ENCODE data around the gene SLC6A18. TPM values are rescaled to one million over a fixed set of nuclear protein-coding genes. Genes with fewer than 3 reads are reported as not detected.
"Not testable (repeated sequence)": the region's sequence is repeated elsewhere in the genome, so short reads cannot be mapped to it uniquely, and the experiment has no call there.

SLC6A18 gene
- polyA plus RNA-seq, 1 donor: not detected

DNA sequence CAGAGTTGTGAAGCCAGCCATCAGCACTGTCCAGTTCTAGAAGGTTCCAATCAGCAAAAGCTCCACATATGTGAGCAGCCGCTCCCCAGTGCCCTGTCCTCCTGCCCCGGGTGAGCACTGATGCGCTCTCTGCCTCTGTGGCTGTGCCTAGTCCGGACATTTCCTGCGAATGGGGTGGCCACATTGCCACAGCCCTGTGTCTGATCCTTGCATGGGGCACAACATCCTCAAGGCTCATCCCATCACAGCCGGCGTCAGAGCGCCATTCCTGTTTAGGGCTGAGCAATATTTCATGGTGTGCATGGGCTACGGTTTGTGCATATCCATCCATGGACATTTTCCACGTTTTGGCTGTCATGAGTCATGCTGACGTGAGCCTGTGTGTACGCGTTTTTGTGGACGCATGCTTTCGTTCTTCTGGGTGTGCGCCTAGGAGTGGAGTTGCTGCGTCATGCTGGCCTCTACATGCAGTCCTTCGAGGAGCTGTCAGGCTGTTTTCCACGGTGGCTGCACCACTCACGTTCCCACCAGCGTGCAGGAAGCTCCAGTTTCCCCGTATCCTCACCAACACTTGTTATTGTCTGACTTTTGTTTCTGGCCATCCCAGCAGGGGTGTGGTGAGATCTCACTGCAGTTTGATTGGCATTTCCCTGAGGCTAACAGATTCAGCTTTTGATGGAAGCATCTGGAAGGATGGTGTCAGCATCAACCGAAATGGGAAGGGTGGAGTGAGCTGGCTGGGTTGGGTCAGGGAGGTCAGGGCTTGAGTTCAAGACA lies 9.7 kb upstream of the SLC6A18 start:
- no peak for DNase-seq (ENCODE audit: low read depth)

DNA sequence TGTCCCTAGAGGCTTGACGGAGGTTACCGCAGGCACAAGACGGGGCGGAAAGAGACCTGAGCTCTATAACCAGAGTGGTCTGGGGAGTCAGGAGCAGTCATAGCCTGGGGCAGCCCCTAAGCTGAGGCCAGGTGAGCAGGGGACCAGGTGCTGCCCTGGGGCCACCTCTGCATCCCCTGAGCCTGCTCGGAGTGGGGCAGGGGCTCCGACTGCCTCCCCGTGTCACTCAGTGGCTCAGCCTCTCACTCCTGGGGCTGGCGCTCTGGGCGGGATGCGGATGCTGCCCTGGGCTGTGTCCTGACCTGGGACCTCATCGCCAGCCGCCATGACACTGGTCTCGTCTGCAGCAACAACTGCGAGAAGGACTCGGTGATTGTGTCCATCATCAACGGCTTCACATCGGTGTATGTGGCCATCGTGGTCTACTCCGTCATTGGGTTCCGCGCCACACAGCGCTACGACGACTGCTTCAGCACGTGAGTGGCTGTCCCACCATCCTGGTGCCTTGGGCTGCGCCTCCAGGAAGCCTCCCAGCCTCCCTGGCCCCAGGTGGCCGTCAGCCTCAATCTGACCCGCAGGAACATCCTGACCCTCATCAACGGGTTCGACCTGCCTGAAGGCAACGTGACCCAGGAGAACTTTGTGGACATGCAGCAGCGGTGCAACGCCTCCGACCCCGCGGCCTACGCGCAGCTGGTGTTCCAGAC lies 8.8 kb upstream of the SLC6A18 start:
- no peak for DNase-seq (ENCODE audit: low read depth)

DNA sequence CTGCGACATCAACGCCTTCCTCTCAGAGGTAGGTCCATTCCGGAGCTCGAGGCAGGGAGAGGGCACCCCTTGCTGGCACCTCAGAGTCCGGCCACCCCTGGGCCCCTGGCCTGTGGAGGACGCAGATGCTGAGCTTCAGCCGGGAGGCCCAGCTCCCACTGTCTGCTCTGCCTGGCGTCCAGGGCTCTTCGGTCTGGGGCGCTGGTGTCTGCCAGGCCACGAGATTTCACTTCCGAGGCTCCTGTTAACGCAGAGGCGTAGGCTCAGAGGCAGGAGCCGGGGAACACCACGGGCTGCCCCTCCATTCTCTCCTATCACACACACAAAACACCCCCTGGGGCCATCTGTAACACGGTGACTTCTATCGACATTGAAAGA lies 8.3 kb upstream of the SLC6A18 start:
- no peak for DNase-seq (ENCODE audit: low read depth)

DNA sequence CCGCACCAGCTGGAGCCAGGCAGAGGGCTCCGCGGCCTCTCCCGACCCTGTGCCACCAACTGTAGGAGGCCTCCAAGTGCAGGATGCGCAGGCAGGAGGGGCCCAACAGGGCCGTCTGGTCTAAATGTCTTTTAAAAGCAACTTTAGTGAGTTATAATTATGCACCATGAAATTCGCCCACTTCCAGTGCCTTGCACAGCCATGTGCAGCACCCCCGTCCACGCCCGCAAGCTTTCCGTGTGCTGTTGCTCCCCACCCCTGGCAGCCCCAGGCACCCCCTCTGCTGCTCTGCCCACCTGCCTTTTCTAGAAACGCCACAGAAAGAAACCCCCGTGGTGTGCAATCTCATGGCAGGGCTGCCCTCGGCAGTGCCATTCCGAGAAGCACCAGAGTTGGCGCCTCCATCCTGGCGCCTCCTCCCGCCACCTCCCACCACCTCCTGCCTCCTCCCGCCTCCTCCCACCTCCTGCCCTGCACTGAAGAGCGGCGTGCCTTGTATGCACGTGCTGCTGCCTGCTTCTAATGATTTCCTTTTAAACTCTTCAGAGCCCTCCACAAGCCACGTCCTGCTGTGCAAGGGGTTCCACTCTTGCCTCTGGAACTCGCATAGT lies 7.5 kb upstream of the SLC6A18 start:
- DNase-seq (ENCODE audit: low read depth): no peak

DNA sequence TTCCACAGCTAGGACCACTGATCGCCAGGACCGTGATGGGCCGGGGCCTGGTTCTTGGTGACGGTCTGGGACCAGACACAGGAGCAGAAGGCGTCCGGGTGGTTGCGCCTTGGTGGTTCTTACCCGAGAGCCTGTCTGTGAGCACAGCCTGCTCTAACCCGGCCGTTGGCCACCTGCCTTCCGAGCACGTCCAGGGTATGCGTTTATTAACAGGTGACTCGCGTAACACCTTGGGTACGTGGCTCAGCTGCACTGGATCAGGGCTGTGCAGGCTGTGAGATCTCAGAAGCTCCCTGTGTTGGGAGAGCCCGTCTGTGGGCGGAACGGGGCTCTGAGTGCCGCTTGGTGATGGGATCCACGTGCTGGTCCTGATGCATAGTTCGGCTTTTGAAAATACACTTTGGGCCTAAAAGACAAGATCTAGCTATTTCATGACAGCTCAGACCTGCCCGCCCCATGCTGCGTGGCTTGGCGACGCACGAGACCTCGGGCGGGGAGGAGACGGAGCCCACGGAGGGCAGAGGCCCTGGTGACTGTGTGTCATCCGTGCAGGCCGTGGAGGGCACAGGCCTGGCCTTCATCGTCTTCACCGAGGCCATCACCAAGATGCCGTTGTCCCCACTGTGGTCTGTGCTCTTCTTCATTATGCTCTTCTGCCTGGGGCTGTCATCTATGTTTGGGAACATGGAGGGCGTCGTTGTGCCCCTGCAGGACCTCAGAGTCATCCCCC lies 6.7 kb upstream of the SLC6A18 start:
- DNase-seq (ENCODE audit: low read depth): no peak

DNA sequence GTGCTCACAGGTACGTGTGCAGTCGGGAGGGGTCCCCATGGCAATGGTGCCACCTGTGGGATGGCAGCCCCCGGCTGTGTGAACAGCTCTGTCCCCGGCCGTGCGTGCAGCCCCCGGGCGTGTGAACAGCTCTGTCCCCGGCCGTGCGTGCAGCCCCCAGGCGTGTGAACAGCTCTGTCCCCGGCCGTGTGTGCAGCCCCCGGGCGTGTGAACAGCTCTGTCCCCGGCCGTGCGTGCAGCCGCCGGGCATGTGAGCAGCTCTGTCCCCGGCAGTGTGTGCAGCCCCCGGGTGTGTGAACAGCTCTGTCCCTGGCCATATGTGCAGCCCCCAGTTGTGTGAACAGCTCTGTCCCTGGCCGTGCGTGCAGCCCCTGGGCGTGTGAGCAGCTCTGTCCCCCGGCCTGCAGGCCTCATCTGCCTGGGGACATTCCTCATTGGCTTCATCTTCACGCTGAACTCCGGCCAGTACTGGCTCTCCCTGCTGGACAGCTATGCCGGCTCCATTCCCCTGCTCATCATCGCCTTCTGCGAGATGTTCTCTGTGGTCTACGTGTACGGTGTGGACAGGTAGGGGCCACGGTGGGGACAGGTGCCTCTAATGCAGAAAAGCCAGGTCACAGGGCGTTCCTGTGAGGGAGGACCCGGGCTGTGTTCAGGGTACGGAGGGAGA lies 5.9 kb upstream of the SLC6A18 start:
- no peak for DNase-seq (ENCODE audit: low read depth)

DNA sequence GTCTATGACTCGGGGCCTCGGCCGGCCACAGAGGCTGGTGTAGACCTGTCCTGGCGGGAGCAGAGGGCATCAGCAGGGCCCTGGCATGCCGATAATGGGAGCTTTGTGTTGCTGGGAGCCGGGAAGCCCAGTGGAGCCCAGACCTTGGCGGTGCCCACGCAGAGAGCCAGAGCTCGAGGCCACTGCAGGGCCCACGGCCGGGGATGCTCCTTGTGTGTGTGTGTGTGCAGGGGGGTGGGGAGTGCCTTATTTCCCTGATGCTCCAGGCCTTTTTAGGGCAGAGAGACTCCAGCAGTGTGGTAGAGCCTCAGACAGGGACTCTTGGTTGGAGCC lies 5.4 kb upstream of the SLC6A18 start:
- no peak for DNase-seq (ENCODE audit: low read depth)

DNA sequence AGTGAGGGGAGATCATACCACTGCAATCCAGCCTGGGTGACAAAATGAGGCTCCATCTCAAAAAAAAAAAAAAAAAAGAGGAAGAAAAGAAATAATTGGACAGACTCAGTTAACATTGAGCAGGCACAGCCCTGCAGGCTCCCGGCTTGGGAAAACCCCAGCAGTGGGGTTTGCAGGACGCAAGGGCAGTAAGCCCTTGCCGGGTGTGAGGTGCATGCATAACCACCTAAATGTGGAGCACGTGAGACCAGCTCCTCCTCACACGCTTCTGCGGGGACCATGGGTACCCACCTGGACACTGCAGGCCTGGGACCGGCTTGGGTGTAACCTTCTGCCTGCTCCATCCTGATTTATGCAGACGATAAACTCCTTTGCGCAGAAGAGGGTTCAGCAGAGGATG lies 4.8 kb upstream of the SLC6A18 start:
- no peak for DNase-seq (ENCODE audit: low read depth)

DNA sequence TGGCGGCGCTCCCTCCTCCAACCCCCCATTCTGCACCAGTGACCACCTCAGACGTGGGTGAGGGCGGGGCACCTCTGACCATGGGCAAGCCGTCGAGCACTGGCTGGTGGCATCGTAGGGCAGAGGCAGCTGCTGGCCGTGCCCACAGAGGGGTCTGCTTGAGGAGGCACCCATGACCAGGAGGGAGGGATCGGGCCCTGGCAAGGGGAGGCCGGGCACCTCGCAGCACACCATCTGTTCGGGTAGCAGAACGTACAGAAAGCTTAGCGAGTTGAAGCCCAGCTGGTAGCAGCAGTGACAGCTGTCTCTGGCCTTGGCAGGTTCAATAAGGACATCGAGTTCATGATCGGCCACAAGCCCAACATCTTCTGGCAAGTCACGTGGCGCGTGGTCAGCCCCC lies 4.3 kb upstream of the SLC6A18 start:
- no peak for DNase-seq (ENCODE audit: low read depth)

DNA sequence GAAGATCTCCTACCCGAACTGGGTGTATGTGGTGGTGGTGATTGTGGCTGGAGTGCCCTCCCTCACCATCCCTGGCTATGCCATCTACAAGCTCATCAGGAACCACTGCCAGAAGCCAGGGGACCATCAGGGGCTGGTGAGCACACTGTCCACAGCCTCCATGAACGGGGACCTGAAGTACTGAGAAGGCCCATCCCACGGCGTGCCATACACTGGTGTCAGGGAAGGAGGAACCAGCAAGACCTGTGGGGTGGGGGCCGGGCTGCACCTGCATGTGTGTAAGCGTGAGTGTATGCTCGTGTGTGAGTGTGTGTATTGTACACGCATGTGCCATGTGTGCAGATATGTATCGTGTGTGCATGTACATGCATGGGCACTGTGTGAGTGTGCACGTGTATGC lies 3.5 kb upstream of the SLC6A18 start:
- DNase-seq (ENCODE audit: low read depth): no peak

DNA sequence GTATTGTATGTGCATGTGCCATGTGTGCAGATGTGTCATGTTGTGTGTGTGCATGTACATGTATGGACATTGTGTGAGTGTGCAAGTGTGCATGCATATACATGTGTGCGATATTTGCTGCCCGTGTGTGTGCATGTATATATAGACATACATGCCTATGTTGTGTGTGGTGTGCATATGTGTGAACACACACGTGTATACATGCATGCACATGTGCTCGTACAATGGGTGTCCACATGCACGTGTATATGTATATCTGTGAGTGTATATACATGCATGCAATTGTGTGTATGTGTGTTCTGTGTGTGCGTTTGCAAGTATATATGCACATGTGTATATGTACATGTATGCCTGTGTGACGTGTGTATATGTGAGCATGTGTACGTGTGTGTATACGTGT lies 3.0 kb upstream of the SLC6A18 start:
- DNase-seq (ENCODE audit: low read depth): no peak

DNA sequence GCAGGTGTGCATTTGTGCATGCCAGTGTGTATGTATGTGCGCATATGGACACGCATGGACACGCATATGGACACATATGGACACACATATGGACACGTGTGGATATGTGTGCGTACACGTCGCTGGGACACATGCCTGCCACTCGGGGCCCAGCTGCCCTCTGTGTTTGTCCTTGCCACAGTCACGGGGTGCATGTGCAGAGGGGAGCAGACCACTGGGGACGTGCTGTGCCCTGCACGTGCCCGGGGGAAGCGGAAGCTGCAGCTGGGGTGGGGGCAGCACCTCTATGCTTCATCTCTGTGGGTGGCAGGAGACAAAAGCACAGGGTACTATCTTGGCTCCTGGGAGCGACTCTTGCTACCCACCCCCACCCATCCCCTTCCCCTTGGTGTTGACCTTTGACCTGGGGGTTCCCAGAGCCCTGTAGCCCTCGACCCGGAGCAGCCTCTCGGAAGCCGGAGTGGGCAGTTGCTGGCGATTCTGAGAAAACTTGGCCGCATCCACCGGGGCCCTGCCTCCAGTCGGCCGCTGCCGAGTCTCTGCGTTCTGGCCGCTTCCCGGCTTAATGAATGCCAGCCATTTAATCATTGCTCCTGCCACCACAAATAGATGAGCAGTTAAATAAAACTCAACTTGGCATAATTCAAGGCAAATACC lies 2.4 kb upstream of the SLC6A18 start:
- no peak for DNase-seq (ENCODE audit: low read depth)

DNA sequence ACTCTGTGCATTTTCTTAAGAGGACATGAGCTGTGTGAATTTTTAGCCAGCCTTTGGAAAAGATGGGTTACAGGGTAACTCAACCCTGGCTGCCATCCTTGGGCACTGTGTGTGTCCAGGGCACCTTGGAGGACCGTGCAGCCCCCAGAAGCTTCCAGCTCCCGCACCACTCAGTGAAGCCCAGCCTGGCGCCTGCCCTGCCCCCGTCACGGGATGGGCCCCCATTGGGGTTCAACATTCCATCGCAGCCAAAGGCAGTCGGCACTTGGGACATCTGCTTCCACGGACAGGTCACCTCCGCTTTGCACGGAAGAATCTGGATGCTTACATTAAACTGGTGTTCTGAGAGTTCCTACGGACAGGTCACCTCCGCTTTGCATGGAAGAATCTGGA lies 1.9 kb upstream of the SLC6A18 start:
- DNase-seq (ENCODE audit: low read depth): no peak

DNA sequence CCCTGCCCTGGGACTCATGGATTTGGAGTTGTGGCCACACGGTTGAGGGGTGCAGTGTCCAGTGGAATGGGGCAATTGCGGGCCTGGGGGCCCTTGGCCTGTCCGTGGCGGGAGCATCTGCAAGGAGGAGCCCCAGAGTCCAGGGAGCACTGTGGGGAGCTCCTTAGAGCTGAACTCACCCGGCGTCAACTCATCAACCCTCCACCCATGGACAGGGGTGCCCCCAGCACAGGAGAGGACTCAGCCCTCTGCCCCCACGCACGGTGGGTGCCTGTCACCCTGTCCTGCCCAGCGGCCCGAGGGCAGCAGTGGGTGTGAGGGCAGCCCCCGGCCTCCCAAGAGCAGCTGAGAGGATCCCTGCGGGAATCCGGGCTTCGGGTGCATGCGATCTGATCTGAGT lies 550 bp upstream of the SLC6A18 start:
- DNase-seq (ENCODE audit: low read depth): no peak

DNA sequence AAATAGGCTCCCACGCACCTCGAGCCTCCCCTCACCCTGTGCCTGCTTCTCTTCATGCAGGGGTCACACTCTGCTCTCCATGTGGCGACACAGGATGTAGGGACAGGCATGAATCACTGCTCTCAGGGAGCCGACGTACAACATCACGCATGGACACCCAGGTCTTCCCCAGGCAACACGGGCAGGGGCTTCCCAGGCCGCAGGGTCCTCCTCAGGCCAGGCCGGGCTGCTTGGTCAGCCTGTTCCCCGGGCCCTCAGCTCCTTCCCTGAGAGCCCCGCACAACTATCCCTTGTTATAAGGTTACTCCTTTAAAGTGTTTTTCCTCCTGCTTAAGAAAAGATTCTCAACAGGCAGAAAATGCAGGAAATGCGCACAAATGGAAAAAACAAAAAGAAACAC lies 1.1 kb downstream of the SLC6A18 start:
- no peak for DNase-seq (ENCODE audit: low read depth)

DNA sequence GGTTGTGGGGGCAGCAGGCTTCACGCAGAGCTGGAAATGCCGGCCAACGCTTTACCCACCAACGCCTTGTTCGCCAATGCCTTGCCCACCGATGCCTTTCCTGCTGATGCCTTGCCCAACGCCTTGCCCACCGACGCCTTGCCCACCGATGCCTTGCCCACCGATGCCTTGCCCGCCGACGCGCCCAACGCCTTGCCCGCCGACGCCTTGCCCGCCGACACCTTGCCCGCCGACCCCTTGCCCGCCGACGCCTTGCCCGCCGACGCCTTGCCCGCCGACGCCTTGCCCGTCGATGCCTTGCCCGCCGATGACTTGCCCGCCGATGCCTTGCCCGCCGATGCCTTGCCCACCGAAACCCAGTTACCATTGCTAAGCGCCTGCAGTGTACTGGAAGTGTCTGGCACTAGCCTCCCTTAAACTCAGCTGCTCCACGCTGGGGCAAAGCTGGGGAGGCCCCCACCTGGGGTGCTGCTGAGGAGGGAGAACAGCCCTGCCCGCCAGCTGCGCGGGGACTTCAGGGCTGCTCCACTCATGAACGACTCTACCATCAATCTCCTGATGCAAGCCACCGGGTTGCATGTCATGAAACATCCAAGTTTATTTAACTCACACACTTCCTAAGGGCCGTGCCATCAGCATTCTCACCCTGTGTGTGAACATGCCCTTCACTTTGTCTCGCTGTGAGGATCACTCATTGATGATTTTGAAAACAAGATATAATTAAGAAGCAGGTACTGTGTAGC lies 1.8 kb downstream of the SLC6A18 start:
- no peak for DNase-seq (ENCODE audit: low read depth)

DNA sequence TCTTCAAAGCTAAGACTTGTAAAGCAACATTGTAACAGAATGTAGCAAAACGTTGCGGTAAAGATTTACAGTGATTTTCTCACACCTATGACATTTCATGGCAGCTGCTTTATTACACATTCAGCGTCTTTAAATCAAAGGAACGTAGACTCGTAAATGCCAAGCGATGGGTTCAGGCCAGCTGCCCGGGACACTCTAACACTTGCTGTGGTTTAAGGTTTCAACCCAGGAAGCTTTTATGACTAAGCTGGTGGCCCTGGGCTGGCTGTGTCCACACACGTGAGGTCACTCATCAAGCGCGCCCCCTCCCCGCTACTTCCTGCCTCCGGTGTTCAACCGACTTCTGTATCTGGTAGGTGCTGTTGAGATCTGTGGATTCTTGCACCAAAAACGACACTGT lies 2.5 kb downstream of the SLC6A18 start:
- DNase-seq (ENCODE audit: low read depth): no peak

DNA sequence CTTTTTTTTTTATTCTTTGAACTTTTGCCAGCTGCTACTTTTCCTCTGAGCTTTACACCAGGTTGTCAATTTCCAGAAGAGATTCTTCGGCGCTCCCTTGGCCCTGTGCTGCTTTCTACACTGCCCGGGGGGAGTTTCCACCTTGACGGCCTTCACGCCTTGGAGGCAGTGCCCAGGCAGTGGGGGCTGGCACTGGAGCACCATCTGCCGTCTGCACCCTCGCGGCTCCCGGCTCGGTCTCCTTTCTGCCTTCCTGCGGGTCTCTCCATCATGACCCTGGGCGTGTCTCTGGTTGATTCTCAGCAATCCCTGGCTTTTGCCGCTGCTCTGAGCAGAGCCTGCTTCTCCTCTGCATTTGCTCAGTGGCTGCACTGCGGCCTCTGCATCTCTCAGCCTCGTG lies 2.9 kb downstream of the SLC6A18 start:
- DNase-seq (ENCODE audit: low read depth): no peak

DNA sequence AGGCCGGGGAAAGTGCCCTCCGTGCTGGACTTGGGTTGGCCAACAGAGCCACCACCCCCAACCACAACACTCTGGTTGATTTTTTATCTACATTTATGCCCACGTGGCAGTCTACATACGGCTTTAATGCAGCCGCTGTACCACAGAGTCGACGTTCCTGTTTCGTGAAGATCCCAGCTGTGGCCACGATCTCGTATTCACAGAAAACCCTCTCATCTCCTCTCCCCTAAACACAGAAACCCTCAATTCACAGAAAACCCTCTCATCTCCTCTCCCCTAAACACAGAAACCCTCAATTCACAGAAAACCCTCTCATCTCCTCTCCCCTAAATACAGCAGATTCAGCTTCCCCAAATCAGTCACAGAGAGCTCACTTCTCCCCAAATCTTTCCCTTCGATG lies 3.8 kb downstream of the SLC6A18 start:
- DNase-seq (ENCODE audit: low read depth): not testable (repeated sequence)

DNA sequence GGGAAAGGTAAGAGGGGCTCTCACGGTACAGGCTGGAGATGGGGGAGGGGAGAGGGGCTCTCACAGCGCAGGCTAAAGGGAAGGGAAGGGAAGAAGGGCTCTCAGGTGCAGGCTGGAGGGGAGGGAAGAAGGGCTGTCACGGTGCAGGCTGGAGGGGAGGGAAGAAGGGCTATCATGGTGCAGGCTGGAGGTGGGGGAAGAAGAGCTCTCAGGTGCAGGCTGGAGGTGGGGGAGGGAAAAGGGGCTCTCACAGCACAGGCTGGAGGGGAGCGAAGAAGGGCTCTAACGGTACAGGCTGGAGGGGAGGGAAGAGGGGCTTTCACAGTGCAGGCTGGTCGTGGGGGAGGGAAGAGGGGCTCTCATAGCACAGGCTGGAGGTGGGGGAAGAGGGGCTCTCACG lies 4.6 kb downstream of the SLC6A18 start:
- DNase-seq (ENCODE audit: low read depth): no peak

DNA sequence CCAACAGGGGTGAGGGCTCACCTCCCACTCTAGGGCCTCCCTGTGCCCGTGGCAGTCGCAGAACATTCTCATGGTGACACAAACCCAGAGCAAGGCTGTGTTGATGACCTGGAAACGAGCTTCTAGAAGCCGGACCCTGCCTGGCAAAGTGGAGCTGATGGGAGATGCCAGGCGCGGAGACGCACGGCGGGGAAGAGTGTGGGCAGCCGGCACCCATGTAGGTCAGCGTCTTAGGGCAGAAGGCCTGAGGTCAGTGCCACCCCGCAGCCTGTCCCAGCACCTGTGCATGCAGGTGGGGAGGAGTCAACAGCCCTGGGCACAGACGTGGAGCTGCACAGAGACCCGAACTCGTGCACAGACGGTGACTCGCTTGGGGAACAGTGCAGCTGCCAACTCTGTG lies 5.4 kb downstream of the SLC6A18 start:
- DNase-seq (ENCODE audit: low read depth): no peak

Measured in forelimb muscle (tissue), 1 donor.